Astrocyte of the spinal cord (primary cell): ENCODE results near the gene GSTM3.
A peak's percentile ranks its signal among the peaks of the same experiment; 100 is the strongest.

Experiments
- DNase-seq: peaks from one replicate; pipeline ENCODE4 v3.0.0; 2011; ENCODE audit warnings: low read depth, low spot score
- H3K4me3 ChIP-seq: 2 replicates; pipeline ENCODE4 v1.5.1; 2011; ENCODE audit warnings: low read depth, mild to moderate bottlenecking, low read length, moderate library complexity
- in situ Hi-C: cut with HindIII; loops from 2 replicates; pipeline ENCODE4 v1.10.0; 2017; ENCODE audit warnings: low sequenced_read_pairs
- TF ChIP-seq, protein P1 (sequence below): IDR thresholded peaks from 2 replicates; pipeline ENCODE4 v1.5.1; 2012; ENCODE audit warnings: low read depth, mild to moderate bottlenecking, low read length, inconsistent platforms

GSTM3 gene

DNA sequence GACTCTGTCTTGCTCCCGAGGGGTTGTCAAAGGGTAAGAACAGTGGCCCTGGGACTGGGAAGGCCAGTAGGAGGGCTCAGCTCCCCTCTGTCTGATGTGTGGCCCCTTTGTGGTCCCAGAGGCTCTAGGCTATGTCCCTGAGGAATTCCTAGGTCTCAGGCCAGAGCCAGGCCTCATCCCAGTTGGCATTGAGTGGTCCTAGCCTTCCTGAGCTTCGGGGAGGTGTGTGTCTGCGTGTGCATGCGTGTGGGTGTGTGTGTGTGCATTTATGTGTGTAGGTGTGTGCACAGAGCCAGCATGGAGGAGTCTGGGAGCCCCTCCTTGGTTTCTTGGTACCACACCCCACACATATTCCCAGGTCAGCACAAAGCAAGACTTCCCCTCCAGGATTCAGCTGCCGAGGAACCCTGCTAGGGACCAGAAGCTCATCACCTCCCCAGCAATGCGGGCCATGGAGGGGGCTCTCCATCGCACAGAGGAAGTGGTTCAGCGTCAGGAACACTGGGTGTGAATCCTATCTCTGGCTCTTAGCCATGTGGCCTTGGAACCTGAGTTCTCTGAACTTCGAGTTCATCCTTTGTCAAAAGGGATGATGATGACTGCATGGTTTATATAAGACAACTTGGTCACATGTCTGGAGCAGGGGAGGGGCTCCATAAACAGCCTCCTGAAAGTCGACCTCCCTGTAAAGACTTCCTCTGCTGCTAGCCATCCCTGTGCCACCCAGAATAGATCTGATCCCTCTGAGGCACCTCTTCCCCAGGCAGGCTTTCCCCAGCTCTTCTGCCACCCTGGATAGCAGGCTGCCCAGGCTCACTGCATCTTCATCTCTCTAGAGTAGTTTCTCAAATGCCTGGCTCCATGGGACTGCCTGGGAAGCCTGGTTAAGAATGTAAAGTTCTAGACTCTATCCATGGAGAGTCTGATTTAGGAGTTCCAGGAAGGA is 31.1 kb upstream of the GSTM3 start:
- no peak for DNase-seq
- no peak overlapping the region for H3K4me3 ChIP-seq
- in situ Hi-C loops = loop anchor here (10.0 kb wide), 1 partner anchor 127 kb away; no protein-coding TSS in a partner anchor
- TF ChIP-seq, protein P1, sequence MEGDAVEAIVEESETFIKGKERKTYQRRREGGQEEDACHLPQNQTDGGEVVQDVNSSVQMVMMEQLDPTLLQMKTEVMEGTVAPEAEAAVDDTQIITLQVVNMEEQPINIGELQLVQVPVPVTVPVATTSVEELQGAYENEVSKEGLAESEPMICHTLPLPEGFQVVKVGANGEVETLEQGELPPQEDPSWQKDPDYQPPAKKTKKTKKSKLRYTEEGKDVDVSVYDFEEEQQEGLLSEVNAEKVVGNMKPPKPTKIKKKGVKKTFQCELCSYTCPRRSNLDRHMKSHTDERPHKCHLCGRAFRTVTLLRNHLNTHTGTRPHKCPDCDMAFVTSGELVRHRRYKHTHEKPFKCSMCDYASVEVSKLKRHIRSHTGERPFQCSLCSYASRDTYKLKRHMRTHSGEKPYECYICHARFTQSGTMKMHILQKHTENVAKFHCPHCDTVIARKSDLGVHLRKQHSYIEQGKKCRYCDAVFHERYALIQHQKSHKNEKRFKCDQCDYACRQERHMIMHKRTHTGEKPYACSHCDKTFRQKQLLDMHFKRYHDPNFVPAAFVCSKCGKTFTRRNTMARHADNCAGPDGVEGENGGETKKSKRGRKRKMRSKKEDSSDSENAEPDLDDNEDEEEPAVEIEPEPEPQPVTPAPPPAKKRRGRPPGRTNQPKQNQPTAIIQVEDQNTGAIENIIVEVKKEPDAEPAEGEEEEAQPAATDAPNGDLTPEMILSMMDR = no peak

DNA sequence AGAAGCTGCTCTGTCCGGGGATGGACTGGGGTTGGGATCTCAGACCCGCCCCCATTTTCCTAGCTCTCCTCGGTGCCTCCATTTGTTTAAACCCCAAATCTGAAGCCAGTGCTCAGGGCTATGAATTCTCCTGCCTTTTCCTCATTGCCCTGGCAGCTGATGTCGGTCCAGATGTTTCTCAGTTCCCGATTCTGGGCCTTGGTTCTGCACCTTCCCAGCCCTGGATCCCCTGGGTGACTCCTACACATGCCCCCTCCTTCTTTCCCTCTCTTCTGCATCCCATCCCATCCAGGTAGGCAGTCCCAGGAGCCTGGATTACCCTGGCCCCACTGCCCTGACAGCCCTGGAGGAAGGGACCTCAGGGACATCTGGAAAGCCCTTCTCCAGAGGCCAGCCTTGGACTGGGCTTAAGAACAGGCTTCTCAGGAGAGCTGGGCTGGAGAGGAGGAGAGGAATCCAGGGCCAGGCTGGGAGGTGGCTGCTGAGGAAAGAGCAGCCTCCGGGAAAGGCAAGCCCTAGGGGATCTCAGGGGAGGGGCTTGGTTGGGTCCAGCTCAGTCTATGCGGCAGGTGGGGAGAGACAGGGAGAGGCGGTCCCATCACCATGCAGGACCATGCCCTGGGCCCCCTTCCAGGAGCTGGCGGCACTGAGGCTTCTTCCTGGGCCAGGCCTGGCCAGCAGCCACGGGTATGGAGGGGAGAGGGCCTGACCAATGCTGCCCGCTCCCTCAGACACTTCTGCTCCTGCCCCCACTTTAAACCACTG is 29.7 kb upstream of the GSTM3 start:
- TF ChIP-seq, protein P1 = no peak
- in situ Hi-C loops = loop anchor here (10.0 kb wide), 1 partner anchor 126 kb away; no protein-coding TSS in a partner anchor
- no peak overlapping the region for H3K4me3 ChIP-seq
- no peak for DNase-seq

DNA sequence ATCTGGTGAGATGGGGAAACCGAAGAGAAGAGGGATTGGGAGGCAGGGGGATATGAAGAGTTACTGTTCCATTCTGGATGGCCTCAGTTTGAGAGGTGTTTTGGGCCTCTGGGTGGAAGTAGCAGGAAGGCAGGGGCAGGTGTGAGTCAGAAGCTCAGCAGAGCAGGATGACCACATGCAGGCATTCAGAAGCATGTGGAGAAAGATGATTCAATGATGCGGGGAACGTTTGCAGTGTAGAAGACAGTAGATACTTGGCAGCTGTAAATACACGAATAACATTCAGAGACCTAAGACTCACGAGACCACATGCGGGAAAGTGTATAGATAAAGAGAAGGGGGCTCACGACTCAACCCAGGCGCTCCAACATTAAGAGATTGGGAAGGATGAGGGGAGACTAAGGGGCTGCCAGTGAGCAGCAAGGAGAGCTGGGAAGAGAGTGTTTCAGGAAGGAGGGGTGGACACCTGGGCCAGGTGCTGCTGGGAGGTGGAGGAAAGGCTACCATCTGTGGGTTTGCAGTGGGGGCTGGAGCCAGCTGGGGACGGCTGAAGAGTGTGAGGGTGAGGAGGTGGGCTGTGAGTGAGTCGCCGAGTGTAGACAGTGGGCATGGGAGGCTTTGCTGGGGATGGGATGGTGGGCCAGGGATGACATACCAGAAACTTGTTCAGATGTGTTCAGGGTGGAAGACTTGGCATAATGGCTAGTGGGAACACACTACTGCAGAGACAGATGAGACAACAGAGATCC is 28.7 kb upstream of the GSTM3 start:
- in situ Hi-C loops = loop anchor here (10.0 kb wide), 1 partner anchor 125 kb away; no protein-coding TSS in a partner anchor

DNA sequence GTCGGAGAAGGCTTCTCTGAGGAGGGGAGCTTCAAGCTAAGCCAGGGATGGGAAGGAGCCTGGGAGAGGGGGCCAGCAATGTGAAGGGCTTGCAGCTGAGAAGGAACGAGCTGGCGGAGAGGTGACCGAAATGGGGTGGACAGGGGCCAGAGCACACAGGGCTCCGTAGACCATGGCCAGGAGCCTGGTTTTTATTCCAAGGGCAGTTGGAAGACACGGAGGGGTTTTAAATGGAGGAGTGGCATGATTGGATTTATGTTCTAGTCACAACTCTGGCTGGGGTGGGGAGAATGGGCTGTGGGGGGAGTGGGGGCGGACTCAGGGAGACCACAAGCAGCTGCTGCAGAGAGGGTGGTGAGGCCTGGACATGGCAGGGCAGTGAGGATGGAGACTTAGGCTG is 28.0 kb upstream of the GSTM3 start:
- in situ Hi-C loops = no loop called here
- H3K4me3 ChIP-seq = no peak overlapping the region
- TF ChIP-seq, protein P1 = no peak
- no peak for DNase-seq

More for the DNA sequence above, 28.7 kb upstream of the GSTM3 start:
- DNase-seq = peak; percentile 78
- H3K4me3 ChIP-seq = no peak overlapping the region
- TF ChIP-seq, protein P1 = no peak

DNA sequence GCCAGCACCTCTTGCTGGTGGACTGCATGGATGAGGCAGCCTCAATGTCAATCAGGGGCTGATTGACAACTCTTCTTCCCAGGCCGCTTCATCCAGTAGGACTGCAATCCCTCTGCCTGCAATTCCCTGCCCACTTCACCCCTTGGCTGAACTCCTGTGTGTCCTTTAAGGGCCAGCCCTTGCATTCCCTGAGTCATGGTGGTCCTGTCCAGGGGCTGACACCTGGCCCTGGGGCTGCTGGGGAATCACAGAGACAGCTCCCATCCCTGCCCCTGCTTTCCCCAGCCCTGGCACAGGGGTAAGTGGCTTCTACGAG is 27.5 kb upstream of the GSTM3 start:
- DNase-seq = no peak
- in situ Hi-C loops = no loop called here
- TF ChIP-seq, protein P1 = no peak
- no peak overlapping the region for H3K4me3 ChIP-seq
